Type B pancreatic cell (in vitro differentiated cells): ENCODE data around the gene TMEM14C. TPM values are rescaled to one million over a fixed set of nuclear protein-coding genes. Genes with fewer than 3 reads are reported as not detected.
A peak's percentile ranks its signal among the peaks of the same experiment; 100 is the strongest.

ENCODE experiments used
- DNase-seq: peaks from one replicate; pipeline ENCODE4 v3.0.0; 2021; ENCODE audit warnings: mixed read lengths; ENCODE audit not compliant: unreplicated experiment; ENCODE audit errors: extremely low spot score
- H3K27ac Mint-ChIP-seq: 2 replicates; pipeline ENCODE4 v1.8.0; 2021; ENCODE audit warnings: mild to moderate bottlenecking, mixed read lengths
- H3K27me3 Mint-ChIP-seq: 2 replicates; pipeline ENCODE4 v1.8.0; 2021; ENCODE audit warnings: mixed read lengths
- H3K36me3 Mint-ChIP-seq: 2 replicates; pipeline ENCODE4 v1.8.0; 2021; ENCODE audit warnings: mixed read lengths
- H3K4me1 Mint-ChIP-seq: one replicate; pipeline ENCODE4 v1.8.0; 2021; ENCODE audit warnings: mixed read lengths; ENCODE audit not compliant: unreplicated experiment
- H3K4me3 Mint-ChIP-seq: 2 replicates; pipeline ENCODE4 v1.8.0; 2021; ENCODE audit warnings: mild to moderate bottlenecking, mixed read lengths
- H3K9me3 Mint-ChIP-seq: 2 replicates; pipeline ENCODE4 v1.8.0; 2021; ENCODE audit warnings: mixed read lengths
- total RNA-seq: library from RNA; stranded (reverse); gene quantifications from 2 replicates; pipeline ENCODE4 v1.2.1, GENCODE V29; 2021; ENCODE audit warnings: low replicate concordance
- TF ChIP-seq, protein P1 (sequence below): fragments of 200-600 bp; sonication (generic); conservative IDR thresholded peaks from 2 replicates; pipeline ENCODE4 v1.5.0; 2021; ENCODE audit warnings: antibody characterized with exemption, mild to moderate bottlenecking

Gene TMEM14C
- total RNA-seq, 1 donor from 2014 or later = 103 TPM

- no peak for DNase-seq
- TF ChIP-seq, protein P1, sequence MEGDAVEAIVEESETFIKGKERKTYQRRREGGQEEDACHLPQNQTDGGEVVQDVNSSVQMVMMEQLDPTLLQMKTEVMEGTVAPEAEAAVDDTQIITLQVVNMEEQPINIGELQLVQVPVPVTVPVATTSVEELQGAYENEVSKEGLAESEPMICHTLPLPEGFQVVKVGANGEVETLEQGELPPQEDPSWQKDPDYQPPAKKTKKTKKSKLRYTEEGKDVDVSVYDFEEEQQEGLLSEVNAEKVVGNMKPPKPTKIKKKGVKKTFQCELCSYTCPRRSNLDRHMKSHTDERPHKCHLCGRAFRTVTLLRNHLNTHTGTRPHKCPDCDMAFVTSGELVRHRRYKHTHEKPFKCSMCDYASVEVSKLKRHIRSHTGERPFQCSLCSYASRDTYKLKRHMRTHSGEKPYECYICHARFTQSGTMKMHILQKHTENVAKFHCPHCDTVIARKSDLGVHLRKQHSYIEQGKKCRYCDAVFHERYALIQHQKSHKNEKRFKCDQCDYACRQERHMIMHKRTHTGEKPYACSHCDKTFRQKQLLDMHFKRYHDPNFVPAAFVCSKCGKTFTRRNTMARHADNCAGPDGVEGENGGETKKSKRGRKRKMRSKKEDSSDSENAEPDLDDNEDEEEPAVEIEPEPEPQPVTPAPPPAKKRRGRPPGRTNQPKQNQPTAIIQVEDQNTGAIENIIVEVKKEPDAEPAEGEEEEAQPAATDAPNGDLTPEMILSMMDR = no peak
- H3K4me1 Mint-ChIP-seq = no peaks in the 10 kb centered on the region
- no peak overlapping the region for H3K27ac Mint-ChIP-seq
- H3K27me3 Mint-ChIP-seq = no peaks in the 10 kb centered on the region
- H3K4me3 Mint-ChIP-seq = no peak overlapping the region
- no peaks in the 10 kb centered on the region for H3K36me3 Mint-ChIP-seq
- H3K9me3 Mint-ChIP-seq = no peaks in the 10 kb centered on the region
Measured at GRCh38 chr6:10684618-10685017, 38.3 kb upstream of the TMEM14C start.

DNA sequence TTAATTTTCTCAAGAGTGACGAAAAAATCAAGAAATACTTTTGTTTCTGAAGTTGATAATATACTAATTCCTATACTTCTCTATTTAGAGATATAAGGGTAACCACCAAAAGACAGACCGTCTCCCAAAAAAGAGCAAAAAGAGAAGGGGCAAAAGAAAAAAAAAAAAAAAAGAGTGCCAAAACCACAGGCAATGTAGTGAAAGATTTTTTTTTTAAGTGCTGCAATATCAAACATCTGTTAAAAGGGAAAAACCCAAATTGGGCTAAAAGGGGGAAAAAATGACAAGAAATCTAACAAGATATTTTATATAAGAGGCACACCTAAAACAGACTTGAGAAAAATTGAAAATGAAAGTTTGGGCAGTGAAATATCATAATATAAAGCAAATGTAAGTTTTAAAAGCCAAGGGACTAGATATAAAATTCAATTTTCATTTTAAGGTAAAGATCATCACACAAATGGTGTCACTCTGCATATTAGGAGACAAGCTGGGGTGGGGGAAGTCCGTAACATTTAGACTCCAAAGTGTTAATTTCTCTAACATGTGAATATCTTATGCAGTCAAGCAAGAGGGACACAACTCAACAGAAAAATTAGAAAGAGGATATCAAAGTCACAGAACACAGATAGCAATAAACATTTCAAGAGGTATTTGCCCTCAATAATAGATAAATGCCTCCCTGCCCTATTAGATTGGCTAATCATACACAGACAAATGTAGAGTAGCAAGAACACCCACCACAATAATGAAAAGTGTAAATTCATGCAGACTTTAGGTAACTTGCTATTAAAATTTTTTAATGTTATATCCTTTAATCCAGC is 37.6 kb upstream of the TMEM14C start:
- no peaks in the 10 kb centered on the region for H3K36me3 Mint-ChIP-seq
- TF ChIP-seq, protein P1 = no peak
- no peaks in the 10 kb centered on the region for H3K9me3 Mint-ChIP-seq
- no peak overlapping the region for H3K27ac Mint-ChIP-seq
- no peak for DNase-seq
- H3K4me1 Mint-ChIP-seq = peaks cover 2% of the 10 kb centered on the region
- no peak overlapping the region for H3K4me3 Mint-ChIP-seq
- no peaks in the 10 kb centered on the region for H3K27me3 Mint-ChIP-seq

DNA sequence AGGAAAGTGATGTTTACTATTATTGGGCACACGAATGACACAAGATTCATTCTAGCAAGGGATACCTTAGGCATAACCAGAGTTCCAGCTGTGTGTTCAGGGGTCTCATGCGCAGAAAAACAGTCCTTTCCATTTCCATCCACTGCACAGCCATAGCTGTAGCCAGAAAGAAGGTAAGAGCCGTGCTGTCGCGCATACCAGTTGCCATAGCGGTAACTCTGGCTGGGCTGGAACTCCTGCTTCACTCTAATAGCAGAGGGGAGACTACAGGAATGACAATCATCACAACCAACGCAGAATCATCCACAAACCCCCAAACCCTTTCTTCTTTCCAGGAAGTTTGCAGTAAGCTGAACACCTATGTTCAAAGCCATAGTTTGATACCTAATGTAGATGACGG is 36.0 kb upstream of the TMEM14C start:
- no peaks in the 10 kb centered on the region for H3K36me3 Mint-ChIP-seq

GRCh38 chr6:10687582-10687981 is 35.3 kb upstream of the TMEM14C start:
- TF ChIP-seq, protein P1 = no peak
- Mint-ChIP-seq H3K27me3 (no peaks in the 10 kb centered on the region), H3K9me3 (no peaks in the 10 kb centered on the region), H3K36me3 (peaks cover 1% of the 10 kb centered on the region), H3K4me1 (peaks cover 14% of the 10 kb centered on the region), H3K27ac (no peak overlapping the region), H3K4me3 (no peak overlapping the region)
- no peak for DNase-seq

More for the DNA sequence above, 36.0 kb upstream of the TMEM14C start:
- Mint-ChIP-seq H3K4me1 (peaks cover 12% of the 10 kb centered on the region), H3K4me3 (no peak overlapping the region), H3K27ac (no peak overlapping the region), H3K9me3 (no peaks in the 10 kb centered on the region), H3K27me3 (no peaks in the 10 kb centered on the region)
- TF ChIP-seq, protein P1 = no peak
- DNase-seq = no peak

DNA sequence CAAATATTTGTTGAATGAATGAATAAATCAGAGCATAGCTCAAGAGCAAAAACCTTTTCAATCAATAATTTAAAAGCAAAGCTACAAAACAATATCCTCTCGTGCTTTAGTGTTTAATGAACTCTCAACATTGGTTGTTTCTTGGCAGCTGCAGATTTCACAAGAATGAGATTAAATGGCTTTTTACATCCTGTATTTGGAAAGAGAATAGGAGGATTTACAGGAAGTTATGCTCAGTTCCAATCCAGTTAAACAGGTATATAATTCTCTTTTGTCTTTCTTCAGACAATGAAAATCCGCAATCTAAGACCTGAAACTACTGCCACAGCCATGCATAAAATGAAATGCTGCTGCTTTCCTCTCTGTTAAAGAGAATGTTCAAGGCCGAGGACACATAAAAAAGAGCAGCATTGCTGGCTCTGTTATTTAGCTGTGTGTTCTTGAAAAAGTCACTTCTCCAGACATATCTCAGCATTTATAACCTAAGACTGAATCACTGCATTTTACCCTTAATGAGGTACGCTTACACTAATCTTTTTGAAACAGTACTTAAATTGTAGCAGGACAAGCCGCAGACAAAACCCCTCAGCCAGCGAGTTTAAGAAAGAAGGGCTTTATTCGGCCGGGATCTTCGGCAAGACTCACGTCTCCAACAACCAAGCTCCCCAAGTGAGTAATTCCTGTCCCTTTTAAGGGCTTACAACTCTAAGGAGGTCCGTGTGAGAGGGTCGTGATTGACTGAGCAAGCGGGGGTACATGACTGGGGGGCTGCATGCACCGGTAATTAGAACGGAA is 32.0 kb upstream of the TMEM14C start:
- Mint-ChIP-seq H3K9me3 (no peaks in the 10 kb centered on the region), H3K4me3 (peak overlapping the region; percentile 81), H3K27ac (peak overlapping the region; percentile 90)

More for the DNA sequence above, 32.0 kb upstream of the TMEM14C start:
- peaks cover 6% of the 10 kb centered on the region for H3K27me3 Mint-ChIP-seq
- DNase-seq = no peak
- H3K4me1 Mint-ChIP-seq = peaks cover 29% of the 10 kb centered on the region
- peaks cover 17% of the 10 kb centered on the region for H3K36me3 Mint-ChIP-seq
- TF ChIP-seq, protein P1 = no peak
